Ascending aorta (tissue), 2 donors: ENCODE results near the gene DDTL. TPM values are rescaled to one million over a fixed set of nuclear protein-coding genes. Genes with fewer than 3 reads are reported as not detected.
"Not testable (repeated sequence)": the region's sequence is repeated elsewhere in the genome, so short reads cannot be mapped to it uniquely, and the experiment has no call there.

Experiments
- DNase-seq, 2 donors: peaks; one replicate each; pipeline ENCODE4 v3.0.0-alpha.2; 2019; ENCODE audit warnings: low spot score in 2 of 2
- H3K27ac ChIP-seq, 2 donors: fragments of 200-600 bp; sonication (generic); one replicate each; pipeline ENCODE4 v1.5.1; 2016 to 2017; ENCODE audit warnings: mild to moderate bottlenecking in 1 of 2
- H3K27me3 ChIP-seq: fragments of 200-600 bp; sonication (generic); one replicate; pipeline ENCODE4 v1.5.1; 2017
- H3K36me3 ChIP-seq, 2 donors: fragments of 200-600 bp; sonication (generic); one replicate each; pipeline ENCODE4 v1.5.1; 2016
- H3K4me1 ChIP-seq, 2 donors: fragments of 200-600 bp; sonication (generic); one replicate each; pipeline ENCODE4 v1.5.1; 2016 to 2017; ENCODE audit warnings: mild to moderate bottlenecking in 1 of 2
- H3K4me3 ChIP-seq, 2 donors: fragments of 200-600 bp; sonication (generic); one replicate each; pipeline ENCODE4 v1.5.1; 2016 to 2017; ENCODE audit warnings: mild to moderate bottlenecking in 1 of 2
- H3K9me3 ChIP-seq, 2 donors: fragments of 200-600 bp; sonication (generic); one replicate each; pipeline ENCODE4 v1.5.1; 2016
- intact Hi-C: fragments of 100-400 bp; cut with DNase I; formaldehyde crosslinking; loops from one replicate; pipeline ENCODE4 v1.15.1; 2023
- total RNA-seq: library from RNA; depleted of rRNA; stranded (reverse); fragments of >200 nt; gene quantifications from one replicate; pipeline ENCODE4 v1.1.0, GENCODE V29; 2016
- TF ChIP-seq, protein P1 (sequence below), 3 experiments: fragments of 200-600 bp in 2 of 3; fragments of 450-650 bp in 1 of 3; sonication (generic) in 2 of 3; IDR thresholded peaks; one replicate each; pipeline ENCODE4 v1.5.1; 2016 to 2019; ENCODE audit warnings: antibody characterized with exemption in 3 of 3, mild to moderate bottlenecking in 1 of 3, moderate library complexity in 1 of 3

Gene DDTL
- not detected for total RNA-seq

DNA sequence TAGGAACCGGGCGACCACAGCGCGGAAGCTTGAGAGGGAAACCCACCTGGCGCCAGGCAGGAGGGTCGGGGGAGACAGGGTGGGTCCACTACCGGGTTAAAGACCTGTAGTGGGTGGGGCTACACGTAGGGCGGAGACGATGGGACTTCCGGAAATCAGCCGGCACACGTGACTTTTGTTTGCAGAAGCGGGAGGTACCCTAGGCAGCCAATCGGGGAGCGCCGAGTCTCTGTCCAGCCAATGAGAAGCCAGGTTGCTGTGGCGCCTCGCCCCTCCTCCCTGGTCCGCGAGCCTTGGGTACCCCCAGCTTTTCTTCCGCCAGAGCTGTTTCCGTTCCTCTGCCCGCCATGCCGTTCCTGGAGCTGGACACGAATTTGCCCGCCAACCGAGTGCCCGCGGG lies at the start of gene DDTL:
Gene DDTL (plus strand): TSS at position 321 of the 400 bp plus-strand sequence. CDS start 27 bp downstream, at position 348.
- H3K9me3 ChIP-seq, H3K4me3 ChIP-seq, H3K27me3 ChIP-seq, H3K27ac ChIP-seq, H3K4me1 ChIP-seq, DNase-seq, intact Hi-C loops: not testable (repeated sequence)
- peaks cover 10 to 19% of the 10 kb centered on the region in 2 donors for H3K36me3 ChIP-seq

DNA sequence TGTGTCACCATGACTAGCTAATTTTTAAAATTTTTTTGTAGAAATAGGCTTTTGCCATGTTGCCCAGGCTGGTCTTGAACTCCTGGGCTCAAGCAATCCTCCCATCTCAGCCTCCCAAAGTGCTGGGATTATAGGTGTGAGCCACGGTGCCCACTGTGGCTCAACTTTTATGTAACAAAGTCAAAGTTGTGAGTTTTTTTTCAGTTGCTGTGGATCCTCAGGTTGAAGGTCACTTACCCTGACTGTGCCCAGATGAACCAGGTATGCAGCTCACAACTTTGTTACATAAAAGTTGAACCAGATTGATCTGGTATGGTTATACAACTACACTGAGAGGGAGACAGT lies 46.4 kb upstream of the DDTL start:
- H3K4me1 ChIP-seq, H3K27me3 ChIP-seq, H3K4me3 ChIP-seq, H3K9me3 ChIP-seq, intact Hi-C loops, DNase-seq: not testable (repeated sequence)
- peak overlapping the region; percentile 1 to 56 for H3K27ac ChIP-seq
- peaks cover 0 to 30% of the 10 kb centered on the region in 2 donors for H3K36me3 ChIP-seq

DNA sequence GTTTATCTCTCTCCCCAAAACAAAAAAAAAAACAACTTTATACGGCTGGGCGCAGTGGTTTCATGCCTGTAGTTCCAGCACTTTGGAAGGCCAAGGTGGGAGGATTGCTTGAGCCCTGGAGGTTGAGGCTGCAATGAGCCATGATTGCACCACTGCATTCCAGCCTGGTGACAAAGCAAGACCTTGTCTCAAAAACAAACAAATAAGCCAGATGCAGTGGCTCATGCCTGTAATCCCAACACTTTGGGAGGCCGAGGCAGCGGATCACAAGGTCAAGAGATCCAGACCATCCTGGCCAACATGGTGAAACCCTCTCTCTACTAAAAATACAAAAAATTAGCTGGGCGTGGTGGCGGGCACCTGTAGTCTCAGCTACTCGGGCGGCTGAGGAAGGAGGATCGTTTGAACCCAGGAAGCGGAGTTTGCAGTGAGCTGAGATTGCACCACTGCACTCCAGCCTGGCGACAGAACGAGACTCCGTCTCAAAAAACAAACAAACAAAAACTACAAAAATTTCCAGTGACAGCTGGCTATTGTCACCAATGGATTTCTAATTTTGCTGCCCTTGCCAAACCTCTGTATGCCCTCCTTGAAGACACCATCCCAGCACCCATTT lies 45.0 kb upstream of the DDTL start:
- H3K27me3 ChIP-seq, H3K9me3 ChIP-seq, H3K4me1 ChIP-seq, H3K27ac ChIP-seq, H3K4me3 ChIP-seq, intact Hi-C loops, DNase-seq: not testable (repeated sequence)
- peaks cover 0 to 44% of the 10 kb centered on the region in 2 donors for H3K36me3 ChIP-seq

DNA sequence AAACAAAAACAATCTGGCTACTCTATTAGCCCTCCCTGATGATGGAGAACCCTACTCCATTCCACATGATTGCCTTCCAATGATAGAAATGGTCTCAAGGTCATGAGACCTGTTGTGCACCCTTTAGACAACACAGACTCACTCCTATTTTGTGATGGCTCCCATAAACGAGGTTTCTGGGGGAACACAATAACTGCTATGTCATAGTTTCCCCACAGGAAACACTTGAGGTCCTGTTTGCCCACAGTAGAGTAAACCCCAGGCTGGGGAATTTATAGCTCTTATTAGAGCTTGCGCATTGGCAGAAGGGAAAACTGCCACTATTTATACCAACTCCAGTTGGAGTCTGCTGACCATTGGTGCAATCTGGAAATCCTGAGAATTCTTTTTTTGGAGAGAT lies 43.8 kb upstream of the DDTL start:
- Histone ChIP-seq H3K27me3 (no peaks in the 10 kb centered on the region), H3K4me1 (no peaks in the 10 kb centered on the region), H3K36me3 (peaks cover 0 to 44% of the 10 kb centered on the region in 2 donors), H3K4me3 (no peak overlapping the region), H3K9me3 (no peaks in the 10 kb centered on the region), H3K27ac (no peak overlapping the region)
- TF ChIP-seq, protein P1, sequence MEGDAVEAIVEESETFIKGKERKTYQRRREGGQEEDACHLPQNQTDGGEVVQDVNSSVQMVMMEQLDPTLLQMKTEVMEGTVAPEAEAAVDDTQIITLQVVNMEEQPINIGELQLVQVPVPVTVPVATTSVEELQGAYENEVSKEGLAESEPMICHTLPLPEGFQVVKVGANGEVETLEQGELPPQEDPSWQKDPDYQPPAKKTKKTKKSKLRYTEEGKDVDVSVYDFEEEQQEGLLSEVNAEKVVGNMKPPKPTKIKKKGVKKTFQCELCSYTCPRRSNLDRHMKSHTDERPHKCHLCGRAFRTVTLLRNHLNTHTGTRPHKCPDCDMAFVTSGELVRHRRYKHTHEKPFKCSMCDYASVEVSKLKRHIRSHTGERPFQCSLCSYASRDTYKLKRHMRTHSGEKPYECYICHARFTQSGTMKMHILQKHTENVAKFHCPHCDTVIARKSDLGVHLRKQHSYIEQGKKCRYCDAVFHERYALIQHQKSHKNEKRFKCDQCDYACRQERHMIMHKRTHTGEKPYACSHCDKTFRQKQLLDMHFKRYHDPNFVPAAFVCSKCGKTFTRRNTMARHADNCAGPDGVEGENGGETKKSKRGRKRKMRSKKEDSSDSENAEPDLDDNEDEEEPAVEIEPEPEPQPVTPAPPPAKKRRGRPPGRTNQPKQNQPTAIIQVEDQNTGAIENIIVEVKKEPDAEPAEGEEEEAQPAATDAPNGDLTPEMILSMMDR (IDR thresholded peaks at IDR 0.05) = no peak
- intact Hi-C loops = no loop called here
- DNase-seq = no peak

DNA sequence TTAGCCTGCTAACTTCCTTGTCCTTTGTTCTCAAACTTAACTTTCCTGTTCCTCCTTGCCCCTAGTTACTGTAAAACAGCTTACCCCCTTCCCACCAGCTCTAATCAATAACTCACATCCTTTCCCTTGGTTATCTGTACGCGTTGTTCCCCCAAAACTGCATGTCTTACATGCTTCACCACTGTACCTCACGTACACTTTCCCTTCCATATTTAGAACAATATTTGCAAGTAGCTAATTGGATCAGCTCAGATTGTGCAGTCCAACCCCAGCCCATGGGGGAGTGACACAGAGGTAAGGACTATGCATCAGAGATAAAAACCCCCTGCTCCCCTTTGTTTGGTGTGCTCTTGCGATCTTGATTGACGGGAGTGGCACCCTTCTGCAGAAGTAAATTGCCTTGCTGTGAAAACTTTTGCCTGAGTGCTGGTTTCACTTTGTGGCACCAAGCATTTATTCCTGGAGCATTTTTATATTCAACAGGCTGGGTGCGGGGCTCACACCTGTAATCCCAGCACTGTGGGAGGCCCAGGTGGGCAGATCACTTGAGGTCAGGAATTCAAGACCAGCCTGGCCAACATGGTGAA lies 41.6 kb upstream of the DDTL start:
- no peak for DNase-seq

DNA sequence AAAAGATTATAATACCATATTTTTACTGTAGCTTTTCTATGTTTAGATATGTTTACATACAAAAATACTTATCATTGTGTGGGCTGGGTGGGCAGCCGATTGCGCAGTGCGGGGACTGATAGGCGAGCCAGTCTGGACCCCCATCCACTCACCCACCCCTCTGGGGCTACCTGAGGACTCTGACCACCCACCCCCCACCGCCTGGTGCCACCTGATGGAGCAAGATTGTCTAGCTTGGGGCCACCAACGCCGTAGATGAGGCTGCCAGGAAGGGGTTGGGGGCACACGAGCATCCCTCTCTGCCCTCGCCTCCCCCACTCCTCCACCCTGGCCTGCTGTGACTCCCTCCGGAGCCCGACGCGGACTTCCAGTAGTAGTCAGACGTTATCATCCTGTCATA lies 40.1 kb upstream of the DDTL start:
- intact Hi-C loops = loop anchor here (5.0 kb wide), 1 partner anchor 46 kb away; the partner anchor contains the start of gene DDT
- Histone ChIP-seq H3K4me3 (no peak overlapping the region), H3K4me1 (no peaks in the 10 kb centered on the region), H3K27me3 (no peaks in the 10 kb centered on the region), H3K36me3 (peaks cover 0 to 52% of the 10 kb centered on the region in 2 donors), H3K9me3 (no peaks in the 10 kb centered on the region), H3K27ac (no peak overlapping the region)
- TF ChIP-seq, protein P1 (IDR thresholded peaks at IDR 0.05) = no peak
- peak in 1 of 2 donors; percentile 55 for DNase-seq

More for the DNA sequence above, 41.6 kb upstream of the DDTL start:
- intact Hi-C loops = loop anchor here (5.0 kb wide), 1 partner anchor 47 kb away; the partner anchor contains the start of gene DDT
- Histone ChIP-seq H3K4me3 (no peak overlapping the region), H3K9me3 (no peaks in the 10 kb centered on the region), H3K27me3 (no peaks in the 10 kb centered on the region), H3K27ac (no peak overlapping the region), H3K36me3 (peaks cover 0 to 52% of the 10 kb centered on the region in 2 donors), H3K4me1 (no peaks in the 10 kb centered on the region)
- TF ChIP-seq, protein P1 (IDR thresholded peaks at IDR 0.05) = no peak

DNA sequence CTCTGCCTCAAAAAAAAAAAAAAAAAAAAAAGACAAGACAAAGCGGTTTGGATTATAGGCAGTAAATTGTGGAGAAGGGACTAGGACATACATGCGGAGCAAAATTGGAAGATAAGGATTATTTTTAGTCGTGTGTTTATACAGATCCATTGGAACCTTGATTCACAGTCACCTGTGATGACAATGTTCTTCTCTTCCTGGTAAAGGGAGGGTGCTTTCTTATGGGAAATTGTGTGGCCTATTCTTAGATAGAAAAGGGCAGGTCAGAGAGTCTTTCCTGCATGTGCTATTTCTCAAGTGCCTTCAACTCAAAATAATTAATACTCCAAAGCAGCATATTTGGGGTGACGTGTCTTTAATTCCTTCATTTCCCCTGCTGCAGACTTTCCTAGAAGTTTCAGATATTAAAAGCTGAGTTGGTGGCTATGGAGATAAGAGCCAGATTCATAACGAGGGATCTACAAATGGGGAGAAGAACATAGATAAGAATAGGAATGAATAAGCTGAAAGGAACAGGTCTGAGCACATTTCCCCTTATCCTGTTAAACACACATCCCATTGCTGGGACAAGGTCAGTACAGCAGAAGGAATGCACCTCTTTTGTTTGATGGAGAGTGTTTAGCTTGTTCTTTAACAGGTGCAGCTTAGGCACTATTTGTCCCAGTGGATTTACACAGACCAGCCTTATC lies 28.2 kb upstream of the DDTL start:
- H3K4me3 ChIP-seq = no peak overlapping the region
- no peak for DNase-seq

More for the DNA sequence above, 28.2 kb upstream of the DDTL start:
- H3K4me1 ChIP-seq = no peaks in the 10 kb centered on the region
- TF ChIP-seq, protein P1 (IDR thresholded peaks at IDR 0.05) = no peak
- intact Hi-C loops = no loop called here
- no peaks in the 10 kb centered on the region for H3K9me3 ChIP-seq
- no peak overlapping the region for H3K27ac ChIP-seq
- H3K27me3 ChIP-seq = no peaks in the 10 kb centered on the region
- no peaks in the 10 kb centered on the region for H3K36me3 ChIP-seq
